GM23338 (cell line): ENCODE measurements around the gene LYST.

Experiments used
- CREB1 ChIP-seq: fragments of 250-450 bp; sonication (Bioruptor Pico); IDR thresholded peaks from 2 replicates; pipeline ENCODE4 v1.5.0; 2020; ENCODE audit warnings: low read depth, mild to moderate bottlenecking, moderate library complexity
- CTCF ChIP-seq, 2 experiments: fragments of 200-600 bp in 1 of 2; sonication (generic) in 1 of 2; conservative IDR thresholded peaks; 2 replicates each; pipeline versions ENCODE4 v1.5.1 to v1.6.1; 2016 to 2017; ENCODE audit warnings: antibody characterized with exemption in 2 of 2, low read depth in 2 of 2, mild to moderate bottlenecking in 2 of 2, moderate library complexity in 1 of 2
- ETS1 ChIP-seq: IDR thresholded peaks from 2 replicates; pipeline ENCODE4 v1.6.1; 2016; ENCODE audit warnings: antibody characterized with exemption
- EZH2 ChIP-seq: fragments of 200-600 bp; sonication (generic); IDR thresholded peaks from one replicate; pipeline ENCODE4 v1.8.0; 2017; ENCODE audit warnings: antibody characterized with exemption, mild to moderate bottlenecking, low read depth; ENCODE audit not compliant: unreplicated experiment
- EZH2phosphoT487 ChIP-seq: fragments of 200-600 bp; sonication (generic); IDR thresholded peaks from one replicate; pipeline ENCODE4 v1.8.1; 2018; ENCODE audit warnings: antibody characterized with exemption; ENCODE audit not compliant: unreplicated experiment
- JUNB ChIP-seq: IDR thresholded peaks from one replicate; pipeline ENCODE4 v1.6.1; 2016; ENCODE audit warnings: antibody characterized with exemption; ENCODE audit not compliant: unreplicated experiment
- NANOG ChIP-seq: IDR thresholded peaks from 2 replicates; pipeline ENCODE4 v1.6.1; 2016; ENCODE audit warnings: antibody characterized with exemption, borderline replicate concordance
- POLR2AphosphoS5 ChIP-seq: IDR thresholded peaks from 2 replicates; pipeline ENCODE4 v1.6.1; 2016; ENCODE audit warnings: antibody characterized with exemption, low read depth
- REST ChIP-seq: IDR thresholded peaks from one replicate; pipeline ENCODE4 v1.6.1; 2018; ENCODE audit warnings: antibody characterized with exemption; ENCODE audit not compliant: unreplicated experiment
- STAT1 ChIP-seq: IDR thresholded peaks from one replicate; pipeline ENCODE4 v1.6.1; 2016; ENCODE audit warnings: antibody characterized with exemption; ENCODE audit not compliant: unreplicated experiment
- ZNF114 ChIP-seq: fragments of 250-450 bp; sonication (Bioruptor Pico); IDR thresholded peaks from 2 replicates; pipeline ENCODE4 v1.5.0; 2020; ENCODE audit warnings: mild to moderate bottlenecking, moderate library complexity
- ZNF331 ChIP-seq: fragments of 250-450 bp; sonication (Bioruptor Pico); IDR thresholded peaks from 2 replicates; pipeline ENCODE4 v1.5.0; 2020; ENCODE audit warnings: low read depth, mild to moderate bottlenecking, moderate library complexity
- ZNF462 ChIP-seq: fragments of 250-450 bp; sonication (Bioruptor Pico); IDR thresholded peaks from 2 replicates; pipeline ENCODE4 v1.5.0; 2020; ENCODE audit warnings: mild to moderate bottlenecking, moderate library complexity

- TF ChIP-seq CTCF (conservative IDR thresholded peaks at IDR 0.05; ENCODE audit: low read depth in 2 of 2) (no peak), CREB1 (CRISPR knock-in tag) (no peak), STAT1 (no peak), EZH2 (no peak), POLR2AphosphoS5 (no peak), REST (no peak), JUNB (no peak), EZH2phosphoT487 (no peak), ETS1 (no peak), ZNF331 (CRISPR knock-in tag) (no peak), NANOG (no peak), ZNF114 (no peak), ZNF462 (CRISPR knock-in tag) (no peak)
Observed at GRCh38 chr1:235860829-235861228, 5.9 kb downstream of the LYST start.
